ENCODE data around the gene TRIM67.

DNA sequence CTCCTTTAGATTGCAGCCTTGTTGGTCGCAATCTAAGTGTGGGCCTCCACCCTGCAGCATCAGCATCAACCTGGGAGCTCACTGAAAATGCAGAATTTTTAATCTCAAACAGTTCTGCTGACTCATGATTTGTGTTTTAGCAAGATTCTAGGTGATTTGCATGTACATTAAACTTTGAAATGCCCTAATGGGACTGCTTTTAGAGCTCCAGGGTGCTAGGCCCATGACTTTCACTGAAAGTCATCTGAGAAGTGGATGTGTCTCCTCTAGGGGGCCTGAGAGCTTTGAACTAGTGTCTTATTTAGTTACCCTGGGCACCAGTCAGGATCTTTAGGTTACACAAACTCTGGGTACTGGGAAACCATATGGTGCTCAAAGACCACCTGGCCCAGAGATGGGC, 9.0 kb downstream of the TRIM67 start:
- TF ChIP-seq POLR2AphosphoS5 (IDR thresholded peaks at IDR 0.05; ENCODE audit: low read depth, low read length) (no peak), TAF1 (IDR thresholded peaks at IDR 0.05; ENCODE audit: borderline replicate concordance, insufficient read depth, low read length) (no peak)
